Natural killer cell treated with Interleukin-12 subunit alpha and Interleukin-12 subunit beta and Interleukin-15 and Interleukin-18, amount 100 ng/mL, for 72 hours (primary cell): Measurements from ENCODE around the gene DIPK1B. TPM values are rescaled to one million over a fixed set of nuclear protein-coding genes. Genes with fewer than 3 reads are reported as not detected.
A peak's percentile ranks its signal among the peaks of the same experiment; 100 is the strongest.

Experiments used
- ATAC-seq, 2 donors: fragments of 150-1000 bp; cut with Tn5 transposase in 1 of 2; sonication (Bioruptor Pico), chemical (Tn5 transposase) in 1 of 2; 2 replicates each; pipeline ENCODE4 v1.10.0; 2021
- DNase-seq: peaks from one replicate; pipeline ENCODE4 v3.0.0; 2022; ENCODE audit warnings: low spot score
- H3K27ac Mint-ChIP-seq, 2 donors: 1 replicate in 1 of 2; 2 replicates in 1 of 2; pipeline ENCODE4 v1.8.0; 2022; ENCODE audit warnings: mixed read lengths in 2 of 2, mild to moderate bottlenecking in 1 of 2, moderate library complexity in 1 of 2
- H3K27me3 Mint-ChIP-seq, 2 donors: 1 replicate in 1 of 2; 2 replicates in 1 of 2; pipeline ENCODE4 v1.8.0; 2022; ENCODE audit warnings: mixed read lengths in 2 of 2
- H3K36me3 Mint-ChIP-seq: one replicate; pipeline ENCODE4 v1.8.0; 2022; ENCODE audit warnings: mixed read lengths
- H3K4me1 Mint-ChIP-seq, 2 donors: 1 replicate in 1 of 2; 2 replicates in 1 of 2; pipeline ENCODE4 v1.8.0; 2022; ENCODE audit warnings: low read depth in 2 of 2, mixed read lengths in 2 of 2, mild to moderate bottlenecking in 1 of 2
- H3K4me3 Mint-ChIP-seq: one replicate; pipeline ENCODE4 v1.8.0; 2022; ENCODE audit warnings: mixed read lengths
- H3K9me3 Mint-ChIP-seq: 2 replicates; pipeline ENCODE4 v1.8.0; 2022; ENCODE audit warnings: mixed read lengths
- total RNA-seq, 2 donors: library from RNA; stranded (reverse); gene quantifications; one replicate each; pipeline ENCODE4 v1.2.3, GENCODE V29; 2022

DIPK1B gene
- total RNA-seq, 2 donors from 2014 or later: not detected

- DNase-seq (no peak), ATAC-seq (no peak)
- Mint-ChIP-seq H3K9me3 (no peaks in the 10 kb centered on the region), H3K36me3 (peaks cover 8% of the 10 kb centered on the region), H3K4me3 (peak overlapping the region; percentile 98), H3K4me1 (peaks cover 12 to 13% of the 10 kb centered on the region in 2 donors), H3K27ac (no peak overlapping the region), H3K27me3 (peaks cover 0 to 2% of the 10 kb centered on the region in 2 donors)
Observed at GRCh38 chr9:136729144-136729543, 16.8 kb downstream of the DIPK1B start.

DNA sequence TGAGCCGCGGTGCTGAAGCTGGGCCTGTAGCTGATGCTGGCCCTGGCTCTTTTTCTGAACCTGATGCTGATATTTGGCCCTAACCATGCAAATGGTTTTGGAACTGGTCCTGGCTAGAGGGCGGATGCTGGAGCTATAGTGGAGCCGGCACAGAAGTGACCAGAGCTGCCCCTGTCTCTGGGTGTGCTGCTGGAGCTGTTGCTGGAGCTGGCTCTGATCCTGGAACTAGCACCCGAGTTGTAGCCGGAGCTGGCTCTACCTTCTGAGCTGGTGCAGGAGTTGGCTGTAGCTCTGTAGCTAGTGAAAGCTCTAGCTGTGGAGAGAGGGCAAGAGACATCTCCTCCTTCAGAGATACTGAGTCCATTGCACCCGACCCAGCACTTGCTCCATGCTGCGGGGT is 17.6 kb downstream of the DIPK1B start:
- DNase-seq (no peak), ATAC-seq (no peak)
- Mint-ChIP-seq H3K4me3 (peak overlapping the region; percentile 98), H3K36me3 (peaks cover 8% of the 10 kb centered on the region), H3K4me1 (peaks cover 9 to 12% of the 10 kb centered on the region in 2 donors), H3K27ac (no peak overlapping the region), H3K27me3 (peaks cover 0 to 2% of the 10 kb centered on the region in 2 donors), H3K9me3 (no peaks in the 10 kb centered on the region)

GRCh38 chr9:136732444-136733178 is 20.2 kb downstream of the DIPK1B start:
- Mint-ChIP-seq H3K27ac (no peak overlapping the region), H3K36me3 (no peaks in the 10 kb centered on the region), H3K27me3 (peaks cover 0 to 2% of the 10 kb centered on the region in 2 donors), H3K4me1 (no peaks in the 10 kb centered on the region), H3K4me3 (no peak overlapping the region), H3K9me3 (no peaks in the 10 kb centered on the region)
- DNase-seq: no peak
- ATAC-seq: no peak

- no peak overlapping the region for H3K4me3 Mint-ChIP-seq
- H3K27ac Mint-ChIP-seq: no peak overlapping the region
- H3K27me3 Mint-ChIP-seq: peaks cover 0 to 2% of the 10 kb centered on the region in 2 donors
- H3K36me3 Mint-ChIP-seq: no peaks in the 10 kb centered on the region
- ATAC-seq (no peak), DNase-seq (no peak)
- H3K4me1 Mint-ChIP-seq: no peaks in the 10 kb centered on the region
- no peaks in the 10 kb centered on the region for H3K9me3 Mint-ChIP-seq
Observed at GRCh38 chr9:136733611-136734010, 21.2 kb downstream of the DIPK1B start.

GRCh38 chr9:136734837-136735496 is 22.6 kb downstream of the DIPK1B start:
- peaks cover 0 to 2% of the 10 kb centered on the region in 2 donors for H3K27me3 Mint-ChIP-seq
- no peak overlapping the region for H3K27ac Mint-ChIP-seq
- no peak overlapping the region for H3K4me3 Mint-ChIP-seq
- peak; percentile 24 to 42 for ATAC-seq
- no peaks in the 10 kb centered on the region for H3K9me3 Mint-ChIP-seq
- no peaks in the 10 kb centered on the region for H3K4me1 Mint-ChIP-seq
- DNase-seq: no peak
- H3K36me3 Mint-ChIP-seq: no peaks in the 10 kb centered on the region

DNA sequence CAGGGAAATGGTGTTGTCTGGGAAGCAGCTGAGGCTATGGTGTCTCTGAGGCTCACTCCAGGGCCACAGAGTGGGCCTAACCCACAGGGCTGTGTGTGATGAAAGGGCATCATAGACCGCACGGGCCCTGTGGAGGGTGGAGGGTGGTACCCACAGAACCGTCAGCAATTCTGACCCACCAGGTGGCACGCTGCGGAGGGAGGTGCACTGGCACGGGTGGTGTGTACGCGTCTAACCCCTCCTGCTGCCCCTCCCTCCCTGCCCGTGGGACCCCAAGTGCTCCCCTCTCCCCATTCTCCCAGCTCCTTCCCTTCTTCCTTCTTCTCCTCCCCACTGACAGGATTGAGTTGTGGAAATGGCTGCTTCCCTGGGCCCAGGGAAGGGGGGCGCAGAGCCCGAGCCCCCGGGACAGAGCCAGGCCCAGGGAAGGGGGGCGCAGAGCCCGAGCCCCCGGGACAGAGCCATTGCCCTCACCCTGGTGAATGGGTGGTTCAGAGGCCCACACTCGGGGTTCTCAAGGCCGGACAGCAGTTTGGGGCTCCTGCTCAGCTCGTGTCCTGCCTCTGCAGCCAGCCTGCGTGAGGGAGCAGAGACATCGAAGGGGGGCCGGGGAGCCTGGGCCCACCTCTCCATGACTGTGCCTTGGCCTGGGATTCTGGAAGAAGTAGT is 23.6 kb downstream of the DIPK1B start:
- Mint-ChIP-seq H3K27me3 (peaks cover 0 to 2% of the 10 kb centered on the region in 2 donors), H3K4me1 (no peaks in the 10 kb centered on the region), H3K27ac (no peak overlapping the region), H3K36me3 (no peaks in the 10 kb centered on the region), H3K9me3 (no peaks in the 10 kb centered on the region), H3K4me3 (no peak overlapping the region)
- DNase-seq (no peak), ATAC-seq (no peak)

- no peaks in the 10 kb centered on the region for H3K36me3 Mint-ChIP-seq
- peak overlapping the region in 1 of 2 donors; percentile 29 for H3K27ac Mint-ChIP-seq
- no peaks in the 10 kb centered on the region for H3K9me3 Mint-ChIP-seq
- no peak overlapping the region for H3K4me3 Mint-ChIP-seq
- DNase-seq: no peak
- ATAC-seq: no peak
- peaks cover 0 to 2% of the 10 kb centered on the region in 2 donors for H3K27me3 Mint-ChIP-seq
- H3K4me1 Mint-ChIP-seq: no peaks in the 10 kb centered on the region
Observed at GRCh38 chr9:136738960-136739359, 26.6 kb downstream of the DIPK1B start.

DNA sequence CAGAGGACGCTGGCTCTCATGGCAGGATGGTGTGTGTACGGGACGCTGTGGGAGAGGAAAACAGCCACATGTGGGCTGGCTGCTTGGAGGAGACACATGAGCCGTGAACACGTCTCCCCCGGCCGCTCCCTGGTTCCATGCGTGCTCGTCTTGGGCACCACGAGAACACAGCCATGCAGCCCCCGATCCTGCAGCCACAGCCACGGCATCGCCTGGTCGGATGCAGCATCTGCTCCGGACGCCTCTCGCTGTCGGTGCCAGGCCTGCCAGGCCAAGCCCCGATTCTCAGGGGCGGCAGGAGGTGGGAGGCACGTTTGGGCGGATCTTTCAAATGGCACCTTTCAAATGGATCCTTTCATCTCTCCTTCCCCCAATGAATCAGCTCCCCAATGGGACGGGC is 27.1 kb downstream of the DIPK1B start:
- H3K27ac Mint-ChIP-seq: no peak overlapping the region
- H3K36me3 Mint-ChIP-seq: no peaks in the 10 kb centered on the region
- H3K9me3 Mint-ChIP-seq: no peaks in the 10 kb centered on the region
- no peak overlapping the region for H3K4me3 Mint-ChIP-seq
- H3K27me3 Mint-ChIP-seq: peaks cover 0 to 2% of the 10 kb centered on the region in 2 donors
- H3K4me1 Mint-ChIP-seq: no peaks in the 10 kb centered on the region
- DNase-seq (no peak), ATAC-seq (no peak)

DNA sequence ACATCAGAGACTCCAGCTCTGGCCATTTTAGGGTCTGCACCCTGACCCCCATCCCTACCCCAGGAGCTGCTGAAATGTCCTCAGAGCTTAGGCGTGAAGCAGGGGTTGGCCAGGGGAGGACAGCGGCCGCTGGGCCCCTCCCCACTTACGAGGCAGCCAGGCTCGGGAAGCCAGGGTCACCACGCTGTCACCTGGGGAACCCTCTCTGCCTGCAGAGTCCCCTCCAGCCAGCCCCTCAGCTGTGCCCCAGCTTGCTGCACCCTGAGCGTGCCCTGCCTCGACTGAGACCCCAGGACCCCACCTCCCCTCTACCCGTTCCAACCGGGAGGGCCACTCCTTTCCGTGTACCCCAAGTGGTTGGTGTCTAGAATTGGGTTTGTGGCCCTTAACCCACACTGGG is 27.7 kb downstream of the DIPK1B start:
- H3K4me3 Mint-ChIP-seq: no peak overlapping the region
- ATAC-seq: no peak
- H3K27ac Mint-ChIP-seq: no peak overlapping the region
- no peaks in the 10 kb centered on the region for H3K36me3 Mint-ChIP-seq
- DNase-seq: no peak
- H3K9me3 Mint-ChIP-seq: no peaks in the 10 kb centered on the region
- H3K4me1 Mint-ChIP-seq: no peaks in the 10 kb centered on the region
- H3K27me3 Mint-ChIP-seq: peaks cover 0 to 2% of the 10 kb centered on the region in 2 donors

GRCh38 chr9:136740491-136740890 is 28.1 kb downstream of the DIPK1B start:
- Mint-ChIP-seq H3K27me3 (peaks cover 0 to 2% of the 10 kb centered on the region in 2 donors), H3K4me1 (no peaks in the 10 kb centered on the region), H3K4me3 (no peak overlapping the region), H3K27ac (no peak overlapping the region), H3K36me3 (no peaks in the 10 kb centered on the region), H3K9me3 (no peaks in the 10 kb centered on the region)
- ATAC-seq: no peak
- no peak for DNase-seq

- DNase-seq (no peak), ATAC-seq (no peak)
- H3K27ac Mint-ChIP-seq: no peak overlapping the region
- no peaks in the 10 kb centered on the region for H3K9me3 Mint-ChIP-seq
- H3K27me3 Mint-ChIP-seq: peaks cover 0 to 2% of the 10 kb centered on the region in 2 donors
- no peak overlapping the region for H3K4me3 Mint-ChIP-seq
- no peaks in the 10 kb centered on the region for H3K4me1 Mint-ChIP-seq
- H3K36me3 Mint-ChIP-seq: no peaks in the 10 kb centered on the region
Observed at GRCh38 chr9:136740971-136741882, 28.9 kb downstream of the DIPK1B start.

DNA sequence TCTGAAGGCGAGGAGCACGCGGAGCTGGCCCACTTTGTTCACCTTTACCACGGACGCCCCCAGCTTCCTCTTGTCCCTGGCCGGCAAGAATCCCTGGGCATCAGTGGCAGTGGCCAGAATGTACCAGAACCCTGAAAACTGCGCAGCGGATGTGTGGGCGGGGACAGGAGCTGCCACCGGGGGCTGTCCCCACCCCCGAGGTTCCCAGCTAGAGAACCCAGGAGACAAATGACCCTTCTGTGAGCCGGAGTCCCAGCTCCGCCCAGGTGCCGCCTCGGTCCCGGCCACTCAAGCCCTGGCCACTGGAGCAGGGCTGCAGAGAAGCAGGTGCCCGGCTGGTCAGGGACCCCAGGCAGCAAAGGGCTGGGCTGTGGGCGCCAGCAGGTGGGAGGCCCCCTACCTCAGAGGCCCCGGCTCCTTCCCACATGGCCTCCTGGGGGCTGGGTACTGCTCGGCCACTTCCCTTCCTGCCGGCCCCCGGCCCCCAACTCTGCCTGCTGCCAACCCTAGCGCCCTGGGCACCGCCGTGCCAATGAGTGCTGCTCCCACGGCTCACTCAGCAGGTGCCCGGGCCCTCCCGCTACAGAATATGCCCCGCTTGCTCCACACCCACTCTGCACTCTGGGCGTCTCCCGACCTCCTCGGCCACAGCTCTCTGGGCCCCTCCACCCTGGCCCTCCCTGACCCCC is 29.7 kb downstream of the DIPK1B start:
- ATAC-seq (peak in 1 of 2 donors; percentile 51), DNase-seq (no peak)
- H3K36me3 Mint-ChIP-seq: no peaks in the 10 kb centered on the region
- no peak overlapping the region for H3K4me3 Mint-ChIP-seq
- no peak overlapping the region for H3K27ac Mint-ChIP-seq
- no peaks in the 10 kb centered on the region for H3K4me1 Mint-ChIP-seq
- no peaks in the 10 kb centered on the region for H3K9me3 Mint-ChIP-seq
- H3K27me3 Mint-ChIP-seq: peaks cover 0 to 2% of the 10 kb centered on the region in 2 donors
